ENCODE results near the gene NBL1.

The NBL1 gene

DNA sequence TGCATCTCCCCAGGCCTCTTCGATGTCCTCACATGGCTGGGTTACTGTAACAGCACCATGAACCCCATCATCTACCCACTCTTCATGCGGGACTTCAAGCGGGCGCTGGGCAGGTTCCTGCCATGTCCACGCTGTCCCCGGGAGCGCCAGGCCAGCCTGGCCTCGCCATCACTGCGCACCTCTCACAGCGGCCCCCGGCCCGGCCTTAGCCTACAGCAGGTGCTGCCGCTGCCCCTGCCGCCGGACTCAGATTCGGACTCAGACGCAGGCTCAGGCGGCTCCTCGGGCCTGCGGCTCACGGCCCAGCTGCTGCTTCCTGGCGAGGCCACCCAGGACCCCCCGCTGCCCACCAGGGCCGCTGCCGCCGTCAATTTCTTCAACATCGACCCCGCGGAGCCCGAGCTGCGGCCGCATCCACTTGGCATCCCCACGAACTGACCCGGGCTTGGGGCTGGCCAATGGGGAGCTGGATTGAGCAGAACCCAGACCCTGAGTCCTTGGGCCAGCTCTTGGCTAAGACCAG, 34.9 kb downstream of the NBL1 start:
- Histone ChIP-seq H4K8ac (ENCODE audit: low read depth, low read length) (no peak overlapping the region), H3K4me3 (ENCODE audit: low read length) (no peak overlapping the region), H3K9ac (ENCODE audit: low read length) (no peak overlapping the region), H2BK120ac (ENCODE audit: low read depth, low read length) (no peak overlapping the region), H3K18ac (ENCODE audit: low read length) (no peak overlapping the region), H3K79me1 (ENCODE audit: low read length) (no peaks in the 10 kb centered on the region), H3K79me2 (ENCODE audit: control insufficient read depth, insufficient read depth, low read length) (no peaks in the 10 kb centered on the region), H3K4ac (ENCODE audit: low read depth, low read length) (no peak overlapping the region), H2BK5ac (ENCODE audit: low read length) (no peak overlapping the region), H4K5ac (ENCODE audit: low read length) (no peak overlapping the region), H3K23ac (ENCODE audit: low read length) (no peak overlapping the region), H3K56ac (ENCODE audit: low read length) (no peak overlapping the region), H3K4me1 (ENCODE audit: control insufficient read depth, low read depth, low read length) (no peaks in the 10 kb centered on the region), H2AK5ac (ENCODE audit: low read length) (no peak overlapping the region), H3K27me3 (ENCODE audit: insufficient read depth, low read length, poor library complexity) (no peaks in the 10 kb centered on the region), H2BK15ac (replicated peaks; ENCODE audit: low read depth) (no peak overlapping the region), H3K27ac (ENCODE audit: low read depth, low read length) (no peak overlapping the region), H3K4me2 (ENCODE audit: low read length) (no peak overlapping the region), H3K36me3 (ENCODE audit: control insufficient read depth, insufficient read depth, low read length) (no peaks in the 10 kb centered on the region)
- no peak for DNase-seq
- no CpG with 5 or more reads among the region's 34 CpGs for WGBS (ENCODE audit: extremely low coverage, insufficient coverage, low lambda C conversion rate)

DNA sequence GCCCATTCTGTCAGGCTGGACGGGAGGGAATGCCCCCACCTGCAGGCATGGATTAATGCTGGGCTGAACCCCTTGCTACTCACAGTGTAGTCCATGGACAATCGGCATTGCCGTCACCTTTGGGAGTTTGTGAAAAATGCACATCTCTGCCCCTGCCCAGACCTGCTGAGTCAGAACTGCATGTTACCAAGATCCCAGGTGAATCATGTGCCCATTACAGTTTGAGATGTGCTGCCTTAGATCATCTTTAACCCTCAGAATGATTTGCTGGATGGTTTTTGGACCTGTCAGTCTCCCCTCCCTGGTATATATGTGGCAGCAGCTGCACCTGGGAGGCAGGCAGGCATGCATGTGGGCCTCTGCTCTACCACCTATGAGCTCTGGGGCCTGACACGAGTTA, 35.6 kb downstream of the NBL1 start:
- no peak overlapping the region for H4K8ac ChIP-seq (ENCODE audit: low read depth, low read length)
- no peak for DNase-seq
- no peak overlapping the region for H3K9ac ChIP-seq (ENCODE audit: low read length)
- no peak overlapping the region for H3K56ac ChIP-seq (ENCODE audit: low read length)
- H3K23ac ChIP-seq (ENCODE audit: low read length) = no peak overlapping the region
- no CpG with 5 or more reads among the region's 4 CpGs for WGBS (ENCODE audit: extremely low coverage, insufficient coverage, low lambda C conversion rate)
- no peak overlapping the region for H2BK15ac ChIP-seq (replicated peaks; ENCODE audit: low read depth)
- no peak overlapping the region for H3K4me2 ChIP-seq (ENCODE audit: low read length)
- no peak overlapping the region for H2AK5ac ChIP-seq (ENCODE audit: low read length)
- H3K27ac ChIP-seq (ENCODE audit: low read depth, low read length) = no peak overlapping the region
- H3K79me2 ChIP-seq (ENCODE audit: control insufficient read depth, insufficient read depth, low read length) = no peaks in the 10 kb centered on the region
- no peak overlapping the region for H4K5ac ChIP-seq (ENCODE audit: low read length)
- no peak overlapping the region for H3K4ac ChIP-seq (ENCODE audit: low read depth, low read length)
- H3K36me3 ChIP-seq (ENCODE audit: control insufficient read depth, insufficient read depth, low read length) = no peaks in the 10 kb centered on the region
- H2BK5ac ChIP-seq (ENCODE audit: low read length) = no peak overlapping the region
- no peak overlapping the region for H3K4me3 ChIP-seq (ENCODE audit: low read length)
- H3K4me1 ChIP-seq (ENCODE audit: control insufficient read depth, low read depth, low read length) = no peaks in the 10 kb centered on the region
- H3K79me1 ChIP-seq (ENCODE audit: low read length) = no peaks in the 10 kb centered on the region
- H3K27me3 ChIP-seq (ENCODE audit: insufficient read depth, low read length, poor library complexity) = no peaks in the 10 kb centered on the region
- no peak overlapping the region for H3K18ac ChIP-seq (ENCODE audit: low read length)
- H2BK120ac ChIP-seq (ENCODE audit: low read depth, low read length) = no peak overlapping the region

DNA sequence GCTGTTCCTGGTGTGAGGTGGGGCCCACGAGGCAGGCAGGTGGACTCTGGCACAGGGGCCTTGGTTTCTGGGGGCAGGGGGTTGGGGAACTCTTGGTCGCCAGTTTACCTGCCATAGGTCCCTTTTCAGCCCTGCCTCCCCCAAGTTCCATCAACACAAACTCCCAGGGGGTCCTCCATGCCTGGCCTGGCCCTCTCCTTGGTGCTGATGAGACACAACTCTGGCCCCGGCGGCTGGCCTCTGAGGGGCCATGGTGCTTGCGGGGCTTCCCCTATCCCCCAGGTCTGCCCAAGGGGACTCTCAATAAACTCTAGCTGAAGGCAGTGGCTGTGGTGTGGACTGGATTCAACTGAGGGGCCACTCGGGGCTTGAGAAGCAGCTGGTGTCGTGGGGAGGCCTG, 36.5 kb downstream of the NBL1 start:
- H3K23ac ChIP-seq (ENCODE audit: low read length) = no peak overlapping the region
- no peaks in the 10 kb centered on the region for H3K79me1 ChIP-seq (ENCODE audit: low read length)
- no peak overlapping the region for H2BK120ac ChIP-seq (ENCODE audit: low read depth, low read length)
- H3K18ac ChIP-seq (ENCODE audit: low read length) = no peak overlapping the region
- no peak for DNase-seq
- no peaks in the 10 kb centered on the region for H3K79me2 ChIP-seq (ENCODE audit: control insufficient read depth, insufficient read depth, low read length)
- no peaks in the 10 kb centered on the region for H3K27me3 ChIP-seq (ENCODE audit: insufficient read depth, low read length, poor library complexity)
- H4K5ac ChIP-seq (ENCODE audit: low read length) = no peak overlapping the region
- no peak overlapping the region for H3K27ac ChIP-seq (ENCODE audit: low read depth, low read length)
- no peak overlapping the region for H2AK5ac ChIP-seq (ENCODE audit: low read length)
- H2BK15ac ChIP-seq (replicated peaks; ENCODE audit: low read depth) = no peak overlapping the region
- no peak overlapping the region for H3K4me3 ChIP-seq (ENCODE audit: low read length)
- H3K4me2 ChIP-seq (ENCODE audit: low read length) = no peak overlapping the region
- H3K9ac ChIP-seq (ENCODE audit: low read length) = no peak overlapping the region
- no peaks in the 10 kb centered on the region for H3K36me3 ChIP-seq (ENCODE audit: control insufficient read depth, insufficient read depth, low read length)
- H3K4me1 ChIP-seq (ENCODE audit: control insufficient read depth, low read depth, low read length) = no peaks in the 10 kb centered on the region
- no peak overlapping the region for H3K56ac ChIP-seq (ENCODE audit: low read length)
- no peak overlapping the region for H3K4ac ChIP-seq (ENCODE audit: low read depth, low read length)
- WGBS (ENCODE audit: extremely low coverage, insufficient coverage, low lambda C conversion rate) = no CpG with 5 or more reads among the region's 7 CpGs
- H4K8ac ChIP-seq (ENCODE audit: low read depth, low read length) = no peak overlapping the region
- H2BK5ac ChIP-seq (ENCODE audit: low read length) = no peak overlapping the region

DNA sequence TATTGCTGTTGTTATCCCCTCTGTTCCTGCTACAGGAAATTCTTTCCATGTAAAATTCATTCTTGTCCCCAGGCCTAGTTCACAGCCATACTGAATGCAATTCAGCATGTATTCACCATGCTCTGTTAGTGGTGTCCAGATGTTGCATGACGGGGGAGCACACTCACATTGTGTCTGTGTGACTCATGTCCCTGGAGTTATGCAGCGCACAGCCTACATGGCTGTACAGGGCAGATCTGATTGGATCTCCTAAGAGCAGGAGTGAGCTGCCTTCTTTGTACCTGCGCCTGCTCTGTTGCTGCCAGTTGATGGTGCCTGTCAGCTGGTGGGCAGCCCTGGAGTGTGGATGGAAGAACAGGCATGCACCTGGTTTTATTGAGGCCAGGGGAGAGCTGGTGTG, 38.1 kb downstream of the NBL1 start:
- Histone ChIP-seq H4K8ac (ENCODE audit: low read depth, low read length) (no peak overlapping the region), H4K5ac (ENCODE audit: low read length) (no peak overlapping the region), H2BK120ac (ENCODE audit: low read depth, low read length) (no peak overlapping the region), H3K27me3 (ENCODE audit: insufficient read depth, low read length, poor library complexity) (no peaks in the 10 kb centered on the region), H2BK5ac (ENCODE audit: low read length) (no peak overlapping the region), H3K79me1 (ENCODE audit: low read length) (no peaks in the 10 kb centered on the region), H3K4me2 (ENCODE audit: low read length) (no peak overlapping the region), H3K23ac (ENCODE audit: low read length) (no peak overlapping the region), H3K9ac (ENCODE audit: low read length) (no peak overlapping the region), H3K4ac (ENCODE audit: low read depth, low read length) (no peak overlapping the region), H3K18ac (ENCODE audit: low read length) (no peak overlapping the region), H3K79me2 (ENCODE audit: control insufficient read depth, insufficient read depth, low read length) (no peaks in the 10 kb centered on the region), H2AK5ac (ENCODE audit: low read length) (no peak overlapping the region), H2BK15ac (replicated peaks; ENCODE audit: low read depth) (no peak overlapping the region), H3K56ac (ENCODE audit: low read length) (no peak overlapping the region), H3K4me1 (ENCODE audit: control insufficient read depth, low read depth, low read length) (no peaks in the 10 kb centered on the region), H3K36me3 (ENCODE audit: control insufficient read depth, insufficient read depth, low read length) (no peaks in the 10 kb centered on the region), H3K27ac (ENCODE audit: low read depth, low read length) (no peak overlapping the region), H3K4me3 (ENCODE audit: low read length) (no peak overlapping the region)
- no peak for DNase-seq
- no CpG with 5 or more reads among the region's 3 CpGs for WGBS (ENCODE audit: extremely low coverage, insufficient coverage, low lambda C conversion rate)

DNA sequence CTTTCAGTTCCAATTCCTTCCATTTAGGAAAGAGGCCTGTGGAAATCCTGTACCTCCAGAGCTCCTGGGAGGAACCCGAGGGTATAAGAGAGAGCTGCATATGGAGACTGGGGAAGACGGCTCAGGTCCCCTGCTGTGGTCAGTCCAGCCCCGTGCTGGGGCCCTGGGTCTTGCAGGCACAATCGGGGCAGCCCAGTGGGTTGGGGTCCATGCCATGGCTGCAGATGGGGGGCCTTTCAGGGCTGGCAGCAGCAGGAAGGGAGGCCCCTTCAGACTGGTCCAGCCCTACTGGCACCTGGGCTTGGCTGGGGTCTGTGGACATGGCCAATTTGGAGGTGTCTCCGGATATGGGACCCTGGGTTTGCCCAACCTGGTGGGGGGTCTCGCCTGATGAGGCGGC, 38.8 kb downstream of the NBL1 start:
- no peak overlapping the region for H3K4ac ChIP-seq (ENCODE audit: low read depth, low read length)
- no peak overlapping the region for H3K56ac ChIP-seq (ENCODE audit: low read length)
- no peaks in the 10 kb centered on the region for H3K27me3 ChIP-seq (ENCODE audit: insufficient read depth, low read length, poor library complexity)
- H3K4me3 ChIP-seq (ENCODE audit: low read length) = no peak overlapping the region
- H2BK15ac ChIP-seq (replicated peaks; ENCODE audit: low read depth) = no peak overlapping the region
- no peak overlapping the region for H3K4me2 ChIP-seq (ENCODE audit: low read length)
- H3K18ac ChIP-seq (ENCODE audit: low read length) = no peak overlapping the region
- H3K9ac ChIP-seq (ENCODE audit: low read length) = no peak overlapping the region
- H3K79me2 ChIP-seq (ENCODE audit: control insufficient read depth, insufficient read depth, low read length) = no peaks in the 10 kb centered on the region
- H4K5ac ChIP-seq (ENCODE audit: low read length) = no peak overlapping the region
- no peak overlapping the region for H3K23ac ChIP-seq (ENCODE audit: low read length)
- H2AK5ac ChIP-seq (ENCODE audit: low read length) = no peak overlapping the region
- H3K27ac ChIP-seq (ENCODE audit: low read depth, low read length) = no peak overlapping the region
- no peak overlapping the region for H2BK120ac ChIP-seq (ENCODE audit: low read depth, low read length)
- WGBS (ENCODE audit: extremely low coverage, insufficient coverage, low lambda C conversion rate) = no CpG with 5 or more reads among the region's 7 CpGs
- H3K36me3 ChIP-seq (ENCODE audit: control insufficient read depth, insufficient read depth, low read length) = no peaks in the 10 kb centered on the region
- no peak for DNase-seq
- H3K79me1 ChIP-seq (ENCODE audit: low read length) = no peaks in the 10 kb centered on the region
- H3K4me1 ChIP-seq (ENCODE audit: control insufficient read depth, low read depth, low read length) = no peaks in the 10 kb centered on the region
- H2BK5ac ChIP-seq (ENCODE audit: low read length) = no peak overlapping the region
- H4K8ac ChIP-seq (ENCODE audit: low read depth, low read length) = no peak overlapping the region

DNA sequence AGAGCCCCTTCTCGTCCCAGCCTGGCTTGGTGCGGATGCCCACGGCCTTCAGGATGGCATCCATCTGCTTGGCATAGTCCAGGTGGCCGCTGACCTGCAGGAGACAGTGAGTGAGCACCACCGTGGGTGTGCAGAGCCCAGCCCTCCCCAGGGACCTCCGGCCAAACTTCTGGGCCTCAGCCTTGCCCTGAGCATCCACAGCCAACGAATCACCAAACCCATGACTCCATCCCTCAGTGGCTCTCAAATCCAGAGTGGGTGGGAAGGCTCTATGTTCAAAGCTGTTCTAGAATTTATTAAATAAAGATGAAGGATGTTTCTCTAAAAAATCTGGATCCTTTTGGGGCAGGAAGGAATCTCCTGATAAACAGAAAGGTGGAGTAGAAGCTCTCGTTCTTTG, 39.2 kb downstream of the NBL1 start:
- no peaks in the 10 kb centered on the region for H3K27me3 ChIP-seq (ENCODE audit: insufficient read depth, low read length, poor library complexity)
- H3K4ac ChIP-seq (ENCODE audit: low read depth, low read length) = no peak overlapping the region
- DNase-seq = no peak
- H2BK120ac ChIP-seq (ENCODE audit: low read depth, low read length) = no peak overlapping the region
- H3K4me1 ChIP-seq (ENCODE audit: control insufficient read depth, low read depth, low read length) = no peaks in the 10 kb centered on the region
- H2BK5ac ChIP-seq (ENCODE audit: low read length) = no peak overlapping the region
- no peak overlapping the region for H3K23ac ChIP-seq (ENCODE audit: low read length)
- no peaks in the 10 kb centered on the region for H3K79me1 ChIP-seq (ENCODE audit: low read length)
- no peak overlapping the region for H3K4me3 ChIP-seq (ENCODE audit: low read length)
- H3K27ac ChIP-seq (ENCODE audit: low read depth, low read length) = no peak overlapping the region
- H4K8ac ChIP-seq (ENCODE audit: low read depth, low read length) = no peak overlapping the region
- H3K18ac ChIP-seq (ENCODE audit: low read length) = no peak overlapping the region
- H3K56ac ChIP-seq (ENCODE audit: low read length) = no peak overlapping the region
- no peak overlapping the region for H2BK15ac ChIP-seq (replicated peaks; ENCODE audit: low read depth)
- H3K36me3 ChIP-seq (ENCODE audit: control insufficient read depth, insufficient read depth, low read length) = no peaks in the 10 kb centered on the region
- no peak overlapping the region for H2AK5ac ChIP-seq (ENCODE audit: low read length)
- H3K9ac ChIP-seq (ENCODE audit: low read length) = no peak overlapping the region
- no peaks in the 10 kb centered on the region for H3K79me2 ChIP-seq (ENCODE audit: control insufficient read depth, insufficient read depth, low read length)
- WGBS (ENCODE audit: extremely low coverage, insufficient coverage, low lambda C conversion rate) = no CpG with 5 or more reads among the region's 8 CpGs
- H3K4me2 ChIP-seq (ENCODE audit: low read length) = no peak overlapping the region
- H4K5ac ChIP-seq (ENCODE audit: low read length) = no peak overlapping the region
